Activated naive CD8-positive, alpha-beta T cell (primary cell): ENCODE measurements around the gene IL1R1.

Experiments used
- H3K27ac Mint-ChIP-seq: one replicate; pipeline ENCODE4 v1.8.0; 2021; ENCODE audit warnings: mixed read lengths
- H3K27me3 Mint-ChIP-seq: one replicate; pipeline ENCODE4 v1.8.0; 2021; ENCODE audit warnings: mixed read lengths
- H3K36me3 Mint-ChIP-seq: one replicate; pipeline ENCODE4 v1.8.0; 2021; ENCODE audit warnings: mixed read lengths
- H3K4me1 Mint-ChIP-seq: one replicate; pipeline ENCODE4 v1.8.0; 2021; ENCODE audit warnings: low read depth, mixed read lengths
- H3K4me3 Mint-ChIP-seq: one replicate; pipeline ENCODE4 v1.8.0; 2021; ENCODE audit warnings: mild to moderate bottlenecking, mixed read lengths
- H3K9me3 Mint-ChIP-seq: one replicate; pipeline ENCODE4 v1.8.0; 2021; ENCODE audit warnings: low read depth, mixed read lengths

IL1R1 gene

GRCh38 chr2:102185347-102185746 lies 42.8 kb downstream of the IL1R1 start:
- no peaks in the 10 kb centered on the region for H3K36me3 Mint-ChIP-seq
- H3K27me3 Mint-ChIP-seq: peaks cover 13% of the 10 kb centered on the region
- no peak overlapping the region for H3K27ac Mint-ChIP-seq
- peaks cover 9% of the 10 kb centered on the region for H3K4me1 Mint-ChIP-seq
- H3K4me3 Mint-ChIP-seq: no peak overlapping the region
- no peaks in the 10 kb centered on the region for H3K9me3 Mint-ChIP-seq

DNA sequence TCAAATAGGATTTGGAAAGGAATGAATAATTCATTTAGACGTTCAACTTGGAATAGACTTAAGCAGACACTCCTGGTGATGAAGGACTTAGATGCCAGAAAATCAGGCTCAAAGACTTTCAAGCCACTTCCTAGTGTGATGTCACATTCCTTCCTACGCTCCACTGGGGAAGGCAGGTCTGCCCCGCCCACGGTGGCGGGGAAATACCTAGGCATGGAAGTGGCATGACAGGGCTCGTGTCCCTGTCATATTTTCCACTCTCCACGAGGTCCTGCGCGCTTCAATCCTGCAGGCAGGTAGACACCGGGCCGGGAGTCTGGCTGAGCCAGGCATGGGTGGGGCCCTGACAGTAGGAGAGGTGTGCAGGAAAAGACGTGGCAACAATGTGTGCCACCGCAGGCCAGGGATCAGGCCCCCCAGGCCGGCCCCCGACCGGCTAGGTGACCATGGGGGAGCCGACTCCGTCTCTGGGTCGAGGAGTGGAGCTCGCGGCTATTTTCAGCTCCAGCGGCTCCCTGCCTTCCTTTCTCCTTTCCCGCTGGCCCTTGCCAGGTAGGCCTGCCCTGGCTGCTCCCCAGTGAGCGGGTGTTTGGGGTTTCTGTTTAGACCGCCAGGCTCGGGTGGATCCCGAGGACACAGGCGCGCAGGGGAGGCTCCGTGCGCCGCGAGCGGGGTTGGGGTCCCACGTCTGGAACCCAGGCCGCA lies 44.4 kb downstream of the IL1R1 start, which contains the start of gene IL1RL2:
Gene IL1RL2, plus strand, starts transcription at position 233 of the 705 bp plus-strand sequence. CDS start 845 bp downstream, outside the sequence.
- H3K36me3 Mint-ChIP-seq: no peaks in the 10 kb centered on the region

DNA sequence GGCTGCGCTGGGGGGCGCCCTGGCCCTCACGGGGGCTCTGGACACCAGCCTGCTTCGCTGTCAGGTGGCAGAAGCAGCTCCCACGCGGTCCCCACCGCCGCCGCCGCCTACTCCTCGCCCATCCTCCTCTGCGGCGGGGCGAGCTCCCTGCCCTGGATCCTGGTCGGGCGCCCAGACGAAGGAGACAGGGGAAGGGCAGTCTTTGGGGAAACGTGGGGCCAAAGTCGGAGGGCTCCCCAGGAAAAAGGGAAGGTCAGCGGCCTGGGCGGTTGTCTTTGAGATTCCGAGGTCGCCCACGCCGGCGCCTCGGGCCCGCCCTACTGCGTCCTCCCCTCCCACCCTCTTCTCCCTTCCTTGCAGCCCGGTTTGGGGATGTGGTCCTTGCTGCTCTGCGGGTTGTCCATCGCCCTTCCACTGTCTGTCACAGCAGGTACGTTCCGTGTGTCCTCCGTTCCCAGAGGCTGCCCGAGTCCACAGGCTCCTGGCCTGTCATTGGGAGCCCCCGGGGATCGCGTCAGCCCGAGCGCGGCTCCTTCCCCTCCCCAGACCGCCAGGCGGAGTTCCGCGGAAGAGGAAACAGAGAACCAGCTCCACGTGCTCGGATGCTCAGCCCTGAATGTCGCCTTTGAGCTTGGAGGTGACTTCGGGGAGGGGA lies 45.1 kb downstream of the IL1R1 start:
- Mint-ChIP-seq H3K9me3 (no peaks in the 10 kb centered on the region), H3K4me1 (peaks cover 9% of the 10 kb centered on the region), H3K27me3 (peaks cover 8% of the 10 kb centered on the region), H3K27ac (peak overlapping the region; percentile 88), H3K36me3 (no peaks in the 10 kb centered on the region), H3K4me3 (peak overlapping the region; percentile 84)

More for the DNA sequence above, 44.4 kb downstream of the IL1R1 start, which contains the start of gene IL1RL2:
- peaks cover 11% of the 10 kb centered on the region for H3K27me3 Mint-ChIP-seq
- peak within 1 kb of the TSS; percentile 88 for H3K27ac Mint-ChIP-seq
- H3K9me3 Mint-ChIP-seq: no peaks in the 10 kb centered on the region
- H3K4me3 Mint-ChIP-seq: peak within 1 kb of the TSS; percentile 84
- H3K4me1 Mint-ChIP-seq: peaks cover 9% of the 10 kb centered on the region

- Mint-ChIP-seq H3K27ac (no peak overlapping the region), H3K9me3 (no peaks in the 10 kb centered on the region), H3K4me1 (peaks cover 9% of the 10 kb centered on the region), H3K27me3 (peaks cover 7% of the 10 kb centered on the region), H3K4me3 (no peak overlapping the region), H3K36me3 (no peaks in the 10 kb centered on the region)
Observed at GRCh38 chr2:102190430-102191107, 48.0 kb downstream of the IL1R1 start.

GRCh38 chr2:102191501-102191900 lies 49.0 kb downstream of the IL1R1 start:
- Mint-ChIP-seq H3K27ac (no peak overlapping the region), H3K9me3 (no peaks in the 10 kb centered on the region), H3K4me1 (peaks cover 4% of the 10 kb centered on the region), H3K36me3 (no peaks in the 10 kb centered on the region), H3K4me3 (no peak overlapping the region), H3K27me3 (peaks cover 9% of the 10 kb centered on the region)

- H3K9me3 Mint-ChIP-seq: no peaks in the 10 kb centered on the region
- no peaks in the 10 kb centered on the region for H3K36me3 Mint-ChIP-seq
- H3K27ac Mint-ChIP-seq: no peak overlapping the region
- no peak overlapping the region for H3K4me3 Mint-ChIP-seq
- peaks cover 5% of the 10 kb centered on the region for H3K4me1 Mint-ChIP-seq
- H3K27me3 Mint-ChIP-seq: peaks cover 10% of the 10 kb centered on the region
Observed at GRCh38 chr2:102193074-102193473, 50.5 kb downstream of the IL1R1 start.

- Mint-ChIP-seq H3K27ac (no peak overlapping the region), H3K27me3 (peaks cover 8% of the 10 kb centered on the region), H3K36me3 (no peaks in the 10 kb centered on the region), H3K9me3 (no peaks in the 10 kb centered on the region), H3K4me3 (no peak overlapping the region), H3K4me1 (peaks cover 5% of the 10 kb centered on the region)
Observed at GRCh38 chr2:102194609-102195268, 52.2 kb downstream of the IL1R1 start.

DNA sequence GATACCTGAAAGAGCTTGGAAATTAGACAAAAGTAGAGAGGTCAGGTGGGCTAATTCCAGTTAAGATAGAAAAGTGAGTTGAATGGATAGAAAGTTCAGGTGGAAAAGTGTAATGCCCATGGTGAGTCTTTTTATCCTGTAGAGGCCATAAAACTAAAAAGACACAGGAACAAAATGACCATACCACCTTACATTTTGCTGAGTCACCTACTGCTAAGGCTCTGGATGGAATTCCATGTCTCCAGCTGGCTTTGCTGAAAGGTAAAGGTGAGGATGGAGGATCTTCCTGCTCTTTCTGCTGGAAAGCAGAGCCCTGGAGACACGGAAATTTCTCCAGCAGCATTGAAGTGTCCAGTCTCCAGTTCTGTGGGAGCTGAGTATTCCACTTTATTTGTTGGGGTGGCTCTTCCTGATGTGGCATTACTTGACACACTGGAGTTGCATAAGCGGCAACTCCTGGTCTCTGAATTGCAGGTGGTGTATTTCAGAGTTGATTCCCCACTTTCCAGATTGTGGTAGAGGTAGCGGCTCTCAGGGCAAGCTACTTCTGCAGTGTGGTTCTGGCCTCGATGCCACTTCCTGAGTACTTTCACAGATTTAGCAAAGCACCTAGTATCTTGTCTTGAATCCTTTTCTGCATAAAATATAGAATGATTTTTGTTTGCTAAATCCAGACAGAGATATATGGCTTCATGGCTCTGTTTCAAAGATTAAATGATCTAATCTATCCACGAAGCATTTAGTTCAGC lies 55.0 kb downstream of the IL1R1 start:
- Mint-ChIP-seq H3K36me3 (peaks cover 3% of the 10 kb centered on the region), H3K4me1 (peaks cover 5% of the 10 kb centered on the region), H3K9me3 (no peaks in the 10 kb centered on the region), H3K4me3 (no peak overlapping the region), H3K27me3 (peaks cover 7% of the 10 kb centered on the region), H3K27ac (peak overlapping the region; percentile 3)

GRCh38 chr2:102200539-102200938 lies 58.0 kb downstream of the IL1R1 start:
- H3K9me3 Mint-ChIP-seq: peaks cover 7% of the 10 kb centered on the region
- peaks cover 11% of the 10 kb centered on the region for H3K36me3 Mint-ChIP-seq
- H3K4me1 Mint-ChIP-seq: peaks cover 5% of the 10 kb centered on the region
- peaks cover 7% of the 10 kb centered on the region for H3K27me3 Mint-ChIP-seq
- H3K4me3 Mint-ChIP-seq: no peak overlapping the region
- no peak overlapping the region for H3K27ac Mint-ChIP-seq

- Mint-ChIP-seq H3K9me3 (peaks cover 7% of the 10 kb centered on the region), H3K27me3 (peaks cover 2% of the 10 kb centered on the region), H3K36me3 (peaks cover 16% of the 10 kb centered on the region), H3K27ac (no peak overlapping the region), H3K4me3 (no peak overlapping the region), H3K4me1 (no peaks in the 10 kb centered on the region)
Observed at GRCh38 chr2:102204638-102205037, 62.1 kb downstream of the IL1R1 start.

DNA sequence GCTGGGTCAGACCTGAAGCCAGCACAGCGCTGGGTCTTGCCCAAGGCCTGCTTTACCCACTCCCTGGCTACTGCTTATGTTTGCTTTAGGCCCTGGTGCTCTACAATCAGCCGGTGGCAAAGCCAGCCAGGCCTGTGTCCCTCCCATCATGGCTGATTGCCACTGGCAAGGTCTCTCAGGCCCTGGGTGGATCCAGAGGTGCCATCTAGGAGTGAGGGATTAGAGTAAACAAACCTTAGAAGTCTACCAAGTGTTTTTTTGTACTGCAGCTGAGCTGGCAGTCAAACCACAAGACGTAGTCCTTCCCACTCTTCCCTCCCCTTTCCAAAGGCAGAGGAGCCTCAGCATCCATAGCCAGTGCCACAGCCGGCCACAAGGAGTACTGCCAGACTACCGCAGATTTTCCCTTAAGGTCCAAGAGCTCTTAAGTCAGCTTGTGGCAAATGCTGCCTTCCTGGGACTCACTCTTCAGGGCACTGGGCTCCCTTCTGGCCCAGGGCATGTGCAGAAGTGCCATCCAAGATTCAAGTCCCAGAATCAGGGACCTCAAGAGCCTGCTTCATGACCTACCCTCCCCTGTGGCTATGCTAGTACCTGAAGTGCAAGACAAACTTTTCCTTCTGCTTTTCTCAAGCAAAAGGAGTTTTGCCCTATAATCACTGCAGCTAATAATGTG lies 64.3 kb downstream of the IL1R1 start:
- peaks cover 12% of the 10 kb centered on the region for H3K36me3 Mint-ChIP-seq
- no peak overlapping the region for H3K4me3 Mint-ChIP-seq
- no peaks in the 10 kb centered on the region for H3K27me3 Mint-ChIP-seq
- no peaks in the 10 kb centered on the region for H3K4me1 Mint-ChIP-seq
- no peak overlapping the region for H3K27ac Mint-ChIP-seq
- H3K9me3 Mint-ChIP-seq: peaks cover 7% of the 10 kb centered on the region

DNA sequence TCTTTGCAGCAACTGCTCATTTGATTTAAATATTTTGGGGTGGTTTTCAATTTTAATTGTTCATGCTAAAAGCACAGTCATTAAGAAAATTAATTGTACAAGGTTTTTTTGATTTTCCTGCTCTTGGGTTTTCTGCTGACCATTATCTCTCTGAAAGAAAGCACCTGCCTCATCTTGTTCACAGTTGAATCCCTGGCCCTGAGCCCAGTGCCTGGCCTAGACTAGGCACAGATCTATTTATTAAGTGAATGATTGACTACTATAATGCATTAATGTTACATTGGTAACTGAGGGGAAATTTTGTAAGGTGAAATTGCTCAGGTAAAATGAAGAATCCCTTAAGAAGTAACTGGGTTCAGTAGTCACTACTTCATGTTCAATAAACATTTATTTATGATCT lies 66.2 kb downstream of the IL1R1 start:
- no peaks in the 10 kb centered on the region for H3K27me3 Mint-ChIP-seq

GRCh38 chr2:102209474-102209873 lies 66.9 kb downstream of the IL1R1 start:
- H3K4me1 Mint-ChIP-seq: no peaks in the 10 kb centered on the region
- no peaks in the 10 kb centered on the region for H3K27me3 Mint-ChIP-seq
- H3K9me3 Mint-ChIP-seq: peaks cover 7% of the 10 kb centered on the region
- no peak overlapping the region for H3K27ac Mint-ChIP-seq
- no peak overlapping the region for H3K4me3 Mint-ChIP-seq
- H3K36me3 Mint-ChIP-seq: peaks cover 11% of the 10 kb centered on the region

More for the DNA sequence above, 66.2 kb downstream of the IL1R1 start:
- no peak overlapping the region for H3K27ac Mint-ChIP-seq
- peaks cover 7% of the 10 kb centered on the region for H3K9me3 Mint-ChIP-seq
- H3K36me3 Mint-ChIP-seq: peaks cover 12% of the 10 kb centered on the region
- no peak overlapping the region for H3K4me3 Mint-ChIP-seq
- H3K4me1 Mint-ChIP-seq: no peaks in the 10 kb centered on the region

GRCh38 chr2:102217032-102217431 lies 74.5 kb downstream of the IL1R1 start:
- Mint-ChIP-seq H3K4me1 (peaks cover 10% of the 10 kb centered on the region), H3K4me3 (no peak overlapping the region), H3K9me3 (peaks cover 27% of the 10 kb centered on the region), H3K27ac (no peak overlapping the region), H3K27me3 (no peaks in the 10 kb centered on the region), H3K36me3 (peaks cover 13% of the 10 kb centered on the region)
